GM23248 (cell line): ENCODE data around the gene SLC44A5. TPM values are rescaled to one million over a fixed set of nuclear protein-coding genes. Genes with fewer than 3 reads are reported as not detected.

Experiments
- DNase-seq: peaks from one replicate; pipeline ENCODE4 v3.0.0-alpha.2; 2015
- H2AFZ ChIP-seq: fragments of 200-600 bp; sonication (generic); 2 replicates; pipeline ENCODE4 v1.6.1; 2016; ENCODE audit warnings: antibody characterized with exemption
- H3F3A ChIP-seq: fragments of 200-600 bp; sonication (generic); 2 replicates; pipeline ENCODE4 v1.6.1; 2016; ENCODE audit warnings: mild to moderate bottlenecking, antibody characterized with exemption, mixed run types; ENCODE audit not compliant: insufficient read depth
- H3K27ac ChIP-seq: fragments of 200-600 bp; sonication (generic); 2 replicates; pipeline ENCODE4 v1.5.1; 2016; ENCODE audit warnings: mild to moderate bottlenecking
- H3K27me3 ChIP-seq: fragments of 200-600 bp; sonication (generic); replicated peaks from 2 replicates; pipeline ENCODE4 v1.6.1; 2016; ENCODE audit warnings: mild to moderate bottlenecking; ENCODE audit not compliant: insufficient read depth
- H3K36me3 ChIP-seq: fragments of 200-600 bp; sonication (generic); 2 replicates; pipeline ENCODE4 v1.6.1; 2016; ENCODE audit warnings: low read depth, mild to moderate bottlenecking
- H3K4me1 ChIP-seq: fragments of 200-600 bp; sonication (generic); 2 replicates; pipeline ENCODE4 v1.6.1; 2016; ENCODE audit warnings: mild to moderate bottlenecking; ENCODE audit not compliant: insufficient read depth
- H3K4me2 ChIP-seq: fragments of 200-600 bp; sonication (generic); one replicate; pipeline ENCODE4 v1.6.1; 2016; ENCODE audit warnings: mild to moderate bottlenecking; ENCODE audit not compliant: unreplicated experiment
- H3K4me3 ChIP-seq: fragments of 200-600 bp; sonication (generic); 2 replicates; pipeline ENCODE4 v1.5.1; 2016; ENCODE audit warnings: mild to moderate bottlenecking
- H3K79me2 ChIP-seq: fragments of 200-600 bp; sonication (generic); 2 replicates; pipeline ENCODE4 v1.6.1; 2016; ENCODE audit warnings: mild to moderate bottlenecking; ENCODE audit not compliant: insufficient read depth
- H3K9ac ChIP-seq: fragments of 200-600 bp; sonication (generic); 2 replicates; pipeline ENCODE4 v1.6.1; 2016; ENCODE audit warnings: mild to moderate bottlenecking
- H3K9me2 ChIP-seq: fragments of 200-600 bp; sonication (generic); 2 replicates; pipeline ENCODE4 v1.6.1; 2016; ENCODE audit warnings: mixed run types, mild to moderate bottlenecking, moderate library complexity; ENCODE audit not compliant: insufficient read depth
- H3K9me3 ChIP-seq: fragments of 200-600 bp; sonication (generic); one replicate; pipeline ENCODE4 v1.6.1; 2017; ENCODE audit warnings: low read depth
- H4K20me1 ChIP-seq: fragments of 200-600 bp; sonication (generic); 2 replicates; pipeline ENCODE4 v1.6.0; 2016; ENCODE audit not compliant: insufficient read depth
- EZH2 ChIP-seq: fragments of 200-600 bp; sonication (generic); IDR thresholded peaks from 2 replicates; pipeline ENCODE4 v1.6.1; 2018; ENCODE audit warnings: antibody characterized with exemption, mild to moderate bottlenecking; ENCODE audit not compliant: insufficient read depth, poor library complexity, severe bottlenecking
- EZH2phosphoT487 ChIP-seq: fragments of 200-600 bp; sonication (generic); IDR thresholded peaks from 2 replicates; pipeline ENCODE4 v1.6.1; 2018; ENCODE audit warnings: antibody characterized with exemption, moderate library complexity, mild to moderate bottlenecking, low read depth; ENCODE audit not compliant: insufficient read depth
- whole genome bisulfite sequencing, 2 experiments: methylation state at CpG; one replicate each; pipeline ENCODE4 v1.1.6; 2015 to 2017; ENCODE audit warnings: low lambda C conversion rate in 2 of 2, low coverage in 1 of 2; ENCODE audit errors: missing lambda C conversion rate in 2 of 2; 5-methylcytosine and 5-hydroxymethylcytosine counted together
- in situ Hi-C: fragments of 300-500 bp; cut with MboI; formaldehyde crosslinking; loops from 2 replicates; pipeline ENCODE4 v1.15.0; 2020
- polyA plus RNA-seq: library from polyadenylated mRNA; unstranded; fragments of >200 nt; fragmentation: Nextera tagmentation; extraction: Ambion mirVana; gene quantifications from 2 replicates; pipeline ENCODE4 v1.2.1, GENCODE V29; 2016
- total RNA-seq: library from RNA; depleted of rRNA; stranded (reverse); fragments of >200 nt; shearing (Covaris generic); gene quantifications from 2 replicates; pipeline ENCODE4 v1.2.3, GENCODE V29; 2014

The SLC44A5 gene
- total and polyA plus RNA-seq, 2 experiments from 2014 or later, result not detected

DNA sequence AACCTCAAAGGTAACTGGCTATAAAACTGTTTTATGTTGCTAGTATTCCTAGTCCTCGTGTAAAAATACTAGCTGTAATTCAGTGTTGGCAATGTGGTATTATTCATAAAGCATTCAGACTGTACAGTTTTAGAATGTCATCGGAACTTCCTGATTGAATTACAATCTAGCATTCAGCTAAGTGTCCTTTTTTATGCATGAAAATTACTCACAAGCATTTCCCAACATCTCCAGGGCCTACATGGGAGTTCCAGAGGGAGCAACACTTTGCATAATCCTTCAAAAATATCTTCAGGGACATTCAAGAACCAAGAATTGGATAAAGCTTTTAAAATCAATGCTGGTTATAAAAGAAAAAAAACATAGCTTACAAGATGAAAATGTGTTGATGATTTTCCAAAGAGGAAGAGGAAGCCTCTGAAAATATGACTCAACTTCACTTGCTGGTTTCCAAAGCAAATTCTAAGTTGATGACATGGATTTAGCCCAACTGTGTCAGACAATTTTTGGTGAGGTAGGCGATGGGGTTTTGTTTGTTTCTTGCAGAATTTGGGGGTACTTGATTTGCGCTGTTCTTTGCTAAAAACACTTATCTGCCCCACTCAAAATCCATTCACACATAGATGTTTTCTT lies 137.8 kb downstream of the SLC44A5 start:
- no peak overlapping the region for H2AFZ ChIP-seq

DNA sequence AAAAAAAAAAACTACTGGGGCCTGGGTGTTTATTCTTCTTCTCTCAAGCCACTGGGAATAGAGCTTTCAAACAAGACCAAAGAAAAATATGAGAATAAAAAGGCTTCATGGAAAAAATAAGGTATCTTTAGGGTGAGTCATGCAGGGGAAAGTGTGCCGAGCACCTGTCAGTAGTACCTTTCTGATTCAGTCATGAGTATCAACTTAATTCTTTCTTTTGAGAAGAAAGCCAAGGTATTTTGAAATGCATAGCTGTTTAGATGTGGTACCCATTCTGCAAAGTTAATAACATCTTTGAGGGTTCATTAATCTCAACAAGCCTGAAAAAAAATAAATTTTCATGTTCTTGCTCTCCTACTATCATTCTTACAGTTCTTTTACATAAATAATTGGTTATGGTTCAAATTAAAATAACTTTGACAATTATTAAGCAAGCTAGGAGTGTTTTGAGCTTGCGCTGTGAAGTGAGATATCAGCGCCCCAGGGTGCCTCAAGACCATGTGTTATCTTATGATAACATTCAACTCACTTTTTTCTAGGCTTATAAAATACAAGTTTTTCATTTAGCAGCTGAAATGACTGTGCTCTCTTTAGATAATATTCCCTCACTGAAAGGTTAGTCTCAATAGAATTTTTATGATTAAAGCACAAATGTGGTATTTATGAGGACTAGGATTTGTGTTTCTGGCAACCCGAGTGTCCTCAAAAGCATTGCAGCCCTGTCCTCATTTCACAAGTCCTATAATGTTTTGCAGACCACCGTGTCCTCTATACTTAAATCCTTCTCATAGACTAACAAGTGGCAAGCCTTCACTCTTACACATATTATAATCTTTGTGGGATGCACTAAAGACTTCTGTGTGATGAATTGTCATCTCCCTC lies 138.6 kb downstream of the SLC44A5 start:
- Histone ChIP-seq H3K79me2 (no peaks in the 10 kb centered on the region), H4K20me1 (no peaks in the 10 kb centered on the region), H3K36me3 (no peaks in the 10 kb centered on the region), H3K9ac (no peak overlapping the region), H3K9me3 (no peaks in the 10 kb centered on the region), H3K9me2 (no peaks in the 10 kb centered on the region), H3K27ac (no peak overlapping the region), H3K4me2 (no peak overlapping the region), H3F3A (no peaks in the 10 kb centered on the region), H3K4me3 (no peak overlapping the region), H3K27me3 (no peaks in the 10 kb centered on the region), H3K4me1 (no peaks in the 10 kb centered on the region), H2AFZ (no peak overlapping the region)
- no peak for TF ChIP-seq EZH2
- in situ Hi-C loops, result no loop called here
- DNase-seq, result no peak
- WGBS, 2 experiments, result 9 to 14% methylated on average over 5 of the region's 5 CpGs

More for the DNA sequence above, 137.8 kb downstream of the SLC44A5 start:
- H4K20me1 ChIP-seq, result no peaks in the 10 kb centered on the region
- H3F3A ChIP-seq, result no peaks in the 10 kb centered on the region
- TF ChIP-seq EZH2, result no peak
- no peak for TF ChIP-seq EZH2phosphoT487
- in situ Hi-C loops, result no loop called here
- H3K9me3 ChIP-seq, result no peaks in the 10 kb centered on the region
- H3K27me3 ChIP-seq, result no peaks in the 10 kb centered on the region
- no peaks in the 10 kb centered on the region for H3K4me1 ChIP-seq
- no peaks in the 10 kb centered on the region for H3K9me2 ChIP-seq
- no peak overlapping the region for H3K4me3 ChIP-seq
- no peak overlapping the region for H3K4me2 ChIP-seq
- WGBS, 2 experiments, result 8 to 13% methylated on average over 4 of the region's 4 CpGs
- no peaks in the 10 kb centered on the region for H3K36me3 ChIP-seq
- H3K9ac ChIP-seq, result no peak overlapping the region
- H3K79me2 ChIP-seq, result no peaks in the 10 kb centered on the region
- DNase-seq, result no peak
- H3K27ac ChIP-seq, result no peak overlapping the region

DNA sequence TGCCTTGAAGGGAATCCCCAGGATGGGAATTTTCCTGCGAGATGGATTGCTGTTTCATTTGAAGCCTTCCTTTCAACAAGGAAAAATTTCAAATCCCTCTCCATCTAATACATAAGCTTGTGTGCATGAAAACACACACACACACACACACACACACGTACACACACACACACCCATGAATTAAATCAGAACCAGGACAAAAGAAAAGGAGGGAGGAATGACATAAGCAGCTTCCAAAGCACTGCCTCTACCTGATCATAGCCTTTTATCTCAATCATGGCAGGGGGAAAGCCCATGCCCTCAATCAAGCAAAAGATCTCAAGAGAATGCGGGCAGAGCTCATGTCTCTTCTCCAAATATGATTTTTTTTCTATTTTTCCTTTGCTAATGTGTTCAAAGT lies 139.7 kb downstream of the SLC44A5 start:
- Histone ChIP-seq H3K27me3 (no peaks in the 10 kb centered on the region), H3K9me3 (no peaks in the 10 kb centered on the region), H3F3A (no peaks in the 10 kb centered on the region), H3K36me3 (no peaks in the 10 kb centered on the region), H3K9ac (no peak overlapping the region), H3K4me2 (no peak overlapping the region), H2AFZ (no peak overlapping the region), H4K20me1 (no peaks in the 10 kb centered on the region), H3K9me2 (no peaks in the 10 kb centered on the region), H3K27ac (no peak overlapping the region), H3K79me2 (no peaks in the 10 kb centered on the region), H3K4me3 (no peak overlapping the region), H3K4me1 (no peaks in the 10 kb centered on the region)
- WGBS, 2 experiments, result 3% methylated on average over 3 of the region's 3 CpGs
- TF ChIP-seq EZH2phosphoT487 (no peak), EZH2 (no peak)
- in situ Hi-C loops, result no loop called here
- DNase-seq, result no peak

DNA sequence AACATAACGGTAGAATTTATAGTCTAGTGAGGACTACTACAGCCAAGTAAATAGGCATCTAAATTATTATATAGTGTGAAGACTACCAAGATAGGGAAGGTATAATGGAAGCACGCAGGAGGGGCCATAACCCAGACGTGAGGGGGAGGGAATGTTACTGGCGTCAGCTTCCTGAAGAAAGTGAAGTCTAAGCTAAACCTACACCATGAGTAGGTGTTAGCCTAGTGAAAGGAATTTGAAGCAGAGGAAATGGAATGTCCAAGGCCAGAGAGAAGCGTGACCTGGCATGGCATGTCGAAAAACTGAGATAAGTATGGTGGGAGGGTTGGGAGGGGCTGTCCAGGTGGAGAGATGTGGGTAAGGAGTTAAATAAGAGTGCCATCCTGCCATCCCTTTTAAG lies 140.5 kb downstream of the SLC44A5 start:
- H3K79me2 ChIP-seq, result no peaks in the 10 kb centered on the region
- no peaks in the 10 kb centered on the region for H3F3A ChIP-seq
- H2AFZ ChIP-seq, result no peak overlapping the region
- in situ Hi-C loops, result no loop called here
- H3K36me3 ChIP-seq, result no peaks in the 10 kb centered on the region
- no peak overlapping the region for H3K4me2 ChIP-seq
- 17 to 19% methylated on average over 6 of the region's 6 CpGs for WGBS, 2 experiments
- H3K27ac ChIP-seq, result no peak overlapping the region
- no peak overlapping the region for H3K4me3 ChIP-seq
- TF ChIP-seq EZH2phosphoT487 (no peak), EZH2 (no peak)
- no peaks in the 10 kb centered on the region for H3K9me3 ChIP-seq
- no peaks in the 10 kb centered on the region for H3K4me1 ChIP-seq
- no peak overlapping the region for H3K9ac ChIP-seq
- H3K9me2 ChIP-seq, result no peaks in the 10 kb centered on the region
- H4K20me1 ChIP-seq, result no peaks in the 10 kb centered on the region
- H3K27me3 ChIP-seq, result no peaks in the 10 kb centered on the region
- DNase-seq, result no peak
